HFF-Myc (cell line): ENCODE data around the gene NUDT19.
"Not testable (repeated sequence)": the region's sequence is repeated elsewhere in the genome, so short reads cannot be mapped to it uniquely, and the experiment has no call there.

Experiments used
- DNase-seq: peaks from one replicate; pipeline ENCODE4 v3.0.0-alpha.2; 2011; ENCODE audit warnings: low read depth; ENCODE audit errors: extremely low read depth
- H3K4me3 ChIP-seq: replicated peaks from 2 replicates; pipeline ENCODE4 v1.5.1; 2011; ENCODE audit warnings: low read depth, mild to moderate bottlenecking, control low read depth, low read length
- TF ChIP-seq, protein P1 (sequence below): IDR thresholded peaks from 2 replicates; pipeline ENCODE4 v1.5.1; 2012; ENCODE audit warnings: mild to moderate bottlenecking, low read depth, low read length, control low read depth; ENCODE audit errors: missing control alignments

The NUDT19 gene

DNA sequence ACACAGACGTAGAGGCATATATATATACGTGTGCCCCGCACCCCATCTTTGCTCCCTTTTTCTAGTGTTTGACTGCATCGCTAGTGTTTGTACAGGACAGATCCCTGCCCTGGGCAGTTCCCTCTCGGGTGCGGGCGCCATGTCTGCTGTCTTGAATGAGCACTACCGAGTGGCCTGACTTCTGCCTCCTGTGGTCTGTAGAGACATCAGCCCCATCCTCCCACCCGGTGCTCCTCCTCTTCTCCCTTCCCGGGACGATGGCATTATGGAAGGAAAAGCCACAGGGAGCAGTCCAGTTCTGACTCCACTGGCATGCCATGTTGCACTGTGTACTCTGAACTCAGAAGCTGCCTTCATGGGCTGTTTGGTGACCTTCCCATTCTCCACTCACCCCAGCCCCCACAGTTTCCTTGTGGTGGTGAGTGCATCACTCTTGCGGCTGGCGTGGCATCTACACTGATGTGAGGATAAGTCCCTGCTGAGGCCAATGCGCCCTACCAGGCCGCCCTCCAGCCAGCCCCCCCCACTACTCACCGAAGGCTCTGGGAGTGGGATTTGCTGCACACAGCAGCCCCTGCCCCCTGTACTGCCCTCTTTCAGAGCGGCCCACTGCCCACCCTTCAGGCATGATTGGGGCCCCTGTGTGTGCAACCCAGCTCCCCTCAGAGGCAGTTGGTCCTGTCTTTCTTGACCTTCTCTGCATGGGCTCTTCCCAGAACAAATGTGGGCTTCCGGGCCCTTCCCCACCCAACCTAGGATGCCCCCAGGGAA is 53.1 kb downstream of the NUDT19 start:
- H3K4me3 ChIP-seq: no peak overlapping the region
- TF ChIP-seq, protein P1, sequence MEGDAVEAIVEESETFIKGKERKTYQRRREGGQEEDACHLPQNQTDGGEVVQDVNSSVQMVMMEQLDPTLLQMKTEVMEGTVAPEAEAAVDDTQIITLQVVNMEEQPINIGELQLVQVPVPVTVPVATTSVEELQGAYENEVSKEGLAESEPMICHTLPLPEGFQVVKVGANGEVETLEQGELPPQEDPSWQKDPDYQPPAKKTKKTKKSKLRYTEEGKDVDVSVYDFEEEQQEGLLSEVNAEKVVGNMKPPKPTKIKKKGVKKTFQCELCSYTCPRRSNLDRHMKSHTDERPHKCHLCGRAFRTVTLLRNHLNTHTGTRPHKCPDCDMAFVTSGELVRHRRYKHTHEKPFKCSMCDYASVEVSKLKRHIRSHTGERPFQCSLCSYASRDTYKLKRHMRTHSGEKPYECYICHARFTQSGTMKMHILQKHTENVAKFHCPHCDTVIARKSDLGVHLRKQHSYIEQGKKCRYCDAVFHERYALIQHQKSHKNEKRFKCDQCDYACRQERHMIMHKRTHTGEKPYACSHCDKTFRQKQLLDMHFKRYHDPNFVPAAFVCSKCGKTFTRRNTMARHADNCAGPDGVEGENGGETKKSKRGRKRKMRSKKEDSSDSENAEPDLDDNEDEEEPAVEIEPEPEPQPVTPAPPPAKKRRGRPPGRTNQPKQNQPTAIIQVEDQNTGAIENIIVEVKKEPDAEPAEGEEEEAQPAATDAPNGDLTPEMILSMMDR: no peak
- DNase-seq: no peak

DNA sequence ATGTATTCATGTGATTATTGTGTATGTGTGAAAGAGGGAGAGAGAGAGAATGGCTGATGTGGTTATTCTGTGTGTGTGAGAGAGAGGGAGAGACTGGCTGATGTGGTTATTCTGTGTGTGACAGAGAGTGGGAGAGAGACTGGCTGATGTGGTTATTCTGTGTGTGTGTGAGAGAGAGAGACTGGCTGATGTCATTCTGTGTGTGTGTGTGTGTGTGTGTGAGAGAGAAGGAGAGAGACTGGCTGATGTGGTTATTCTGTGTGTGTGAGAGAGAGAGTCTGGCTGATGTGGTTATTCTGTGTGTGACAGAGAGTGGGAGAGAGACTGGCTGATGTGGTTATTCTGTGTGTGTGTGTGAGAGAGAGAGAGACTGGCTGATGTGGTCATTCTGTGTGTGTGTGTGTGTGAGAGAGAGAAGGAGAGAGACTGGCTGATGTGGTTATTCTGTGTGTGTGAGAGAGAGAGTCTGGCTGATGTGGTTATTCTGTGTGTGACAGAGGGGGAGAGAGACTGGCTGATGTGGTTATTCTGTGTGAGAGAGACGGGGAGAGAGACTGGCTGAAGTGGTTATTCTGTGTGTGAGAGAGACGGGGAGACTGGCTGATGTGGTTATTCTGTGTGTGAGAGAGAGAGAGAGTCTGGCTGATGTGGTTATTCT is 54.1 kb downstream of the NUDT19 start:
- H3K4me3 ChIP-seq, DNase-seq: not testable (repeated sequence)

DNA sequence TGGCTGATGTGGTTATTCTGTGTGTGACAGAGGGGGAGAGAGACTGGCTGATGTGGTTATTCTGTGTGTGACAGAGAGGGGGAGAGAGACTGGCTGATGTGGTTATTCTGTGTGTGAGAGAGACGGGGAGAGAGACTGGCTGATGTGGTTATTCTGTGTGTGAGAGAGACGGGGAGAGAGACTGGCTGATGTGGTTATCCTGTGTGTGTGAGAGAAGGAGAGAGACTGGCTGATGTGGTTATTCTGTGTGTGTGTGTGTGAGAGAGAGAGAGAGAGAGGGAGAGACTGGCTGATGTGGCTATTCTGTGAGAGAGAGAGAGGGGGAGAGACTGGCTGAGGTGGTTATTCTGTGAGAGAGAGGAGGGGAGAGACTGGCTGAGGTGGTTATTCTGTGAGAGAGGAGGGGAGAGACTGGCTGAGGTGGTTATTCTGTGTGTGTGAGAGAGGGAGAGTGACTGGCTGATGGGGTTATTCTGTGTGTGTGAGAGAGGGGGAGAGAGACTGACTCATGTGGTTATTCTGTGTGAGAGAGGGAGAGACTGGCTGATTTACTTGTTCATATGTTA is 55.1 kb downstream of the NUDT19 start:
- not testable (repeated sequence) for DNase-seq, H3K4me3 ChIP-seq

GRCh38 chr19:32748497-32748896 is 56.9 kb downstream of the NUDT19 start:
- TF ChIP-seq, protein P1: no peak
- DNase-seq: no peak
- H3K4me3 ChIP-seq: no peak overlapping the region

GRCh38 chr19:32748948-32749347 is 57.3 kb downstream of the NUDT19 start:
- no peak for DNase-seq
- TF ChIP-seq, protein P1: no peak
- no peak overlapping the region for H3K4me3 ChIP-seq

- H3K4me3 ChIP-seq: no peak overlapping the region
- DNase-seq: no peak
- TF ChIP-seq, protein P1: no peak
Measured at GRCh38 chr19:32749361-32749760, 57.7 kb downstream of the NUDT19 start.

- H3K4me3 ChIP-seq: no peak overlapping the region
- no peak for DNase-seq
- TF ChIP-seq, protein P1: no peak
Measured at GRCh38 chr19:32750441-32751055, 58.9 kb downstream of the NUDT19 start.
